CD4-positive, alpha-beta T cell treated with Interleukin-6 at 100 ng/mL for 8 hours (primary cell): Measurements from ENCODE around the gene PRKAG1.

Experiments used
- DNase-seq: peaks from one replicate; pipeline ENCODE4 v3.0.0-alpha.2; 2020; ENCODE audit warnings: mixed read lengths, low spot score

PRKAG1 gene

GRCh38 chr12:49031573-49032161, 13.1 kb upstream of the PRKAG1 start:
- DNase-seq, result no peak

- no peak for DNase-seq
Measured at GRCh38 chr12:49030714-49031572, 12.4 kb upstream of the PRKAG1 start.

- DNase-seq, result no peak
Measured at GRCh38 chr12:49030119-49030518, 11.5 kb upstream of the PRKAG1 start.

- DNase-seq, result no peak
Measured at GRCh38 chr12:49028666-49029275, 10.2 kb upstream of the PRKAG1 start.

- no peak for DNase-seq
Measured at GRCh38 chr12:49027846-49028555, 9.4 kb upstream of the PRKAG1 start.

- no peak for DNase-seq
Measured at GRCh38 chr12:49026678-49027480, 8.3 kb upstream of the PRKAG1 start.

GRCh38 chr12:49026101-49026500, 7.5 kb upstream of the PRKAG1 start:
- DNase-seq, result no peak

- no peak for DNase-seq
Measured at GRCh38 chr12:49025463-49025862, 6.9 kb upstream of the PRKAG1 start.

GRCh38 chr12:49024543-49024942, 6.0 kb upstream of the PRKAG1 start:
- DNase-seq, result no peak

- no peak for DNase-seq
Measured at GRCh38 chr12:49023812-49024211, 5.2 kb upstream of the PRKAG1 start.

- no peak for DNase-seq
Measured at GRCh38 chr12:49022558-49023178, 4.1 kb upstream of the PRKAG1 start.

- no peak for DNase-seq
Measured at GRCh38 chr12:49021292-49021915, 2.8 kb upstream of the PRKAG1 start.

GRCh38 chr12:49020441-49020840, 1.9 kb upstream of the PRKAG1 start:
- DNase-seq, result no peak

GRCh38 chr12:49019443-49020324, 1.1 kb upstream of the PRKAG1 start:
- no peak for DNase-seq

- no peak for DNase-seq
Measured at GRCh38 chr12:49019120-49019430, 499 bp upstream of the PRKAG1 start.

GRCh38 chr12:49017891-49018260, 700 bp downstream of the PRKAG1 start:
- DNase-seq, result no peak

- DNase-seq, result no peak
Measured at GRCh38 chr12:49015196-49015595, 3.4 kb downstream of the PRKAG1 start.

GRCh38 chr12:49014547-49014946, 4.0 kb downstream of the PRKAG1 start:
- DNase-seq, result no peak

GRCh38 chr12:49013428-49013827, 5.1 kb downstream of the PRKAG1 start:
- DNase-seq, result no peak

- no peak for DNase-seq
Measured at GRCh38 chr12:49012739-49013138, 5.8 kb downstream of the PRKAG1 start.
